GM18907 (cell line): Measurements from ENCODE around the gene HSPB3.
"Not testable (repeated sequence)": the region's sequence is repeated elsewhere in the genome, so short reads cannot be mapped to it uniquely, and the experiment has no call there.

Source experiments
- ATAC-seq: cut with Tn5 transposase; IDR thresholded peaks from one replicate; pipeline ENCODE4 v1.9.1; 2021; ENCODE audit warnings: mild to moderate bottlenecking, moderate library complexity; ENCODE audit not compliant: unreplicated experiment

HSPB3 gene

DNA sequence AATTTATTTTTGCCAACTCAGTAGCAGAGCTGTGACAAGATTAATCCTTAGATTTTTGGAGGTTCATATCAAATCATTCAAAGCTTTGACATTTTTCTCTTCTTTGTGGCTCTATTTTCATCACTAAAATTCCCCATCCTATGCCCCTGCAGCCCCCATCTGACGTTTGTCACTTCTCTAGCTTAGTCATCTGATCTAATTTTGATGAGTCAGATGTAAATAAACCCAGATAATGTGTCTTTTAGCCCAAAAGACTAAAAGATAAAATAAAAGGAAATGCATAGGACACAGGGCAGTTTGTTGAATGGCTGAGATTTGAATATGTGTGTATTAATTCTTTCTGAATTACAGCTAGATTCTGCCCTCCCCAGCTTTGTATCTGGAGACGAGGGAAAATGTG, 897 bp upstream of the HSPB3 start:
- ATAC-seq, result no peak

DNA sequence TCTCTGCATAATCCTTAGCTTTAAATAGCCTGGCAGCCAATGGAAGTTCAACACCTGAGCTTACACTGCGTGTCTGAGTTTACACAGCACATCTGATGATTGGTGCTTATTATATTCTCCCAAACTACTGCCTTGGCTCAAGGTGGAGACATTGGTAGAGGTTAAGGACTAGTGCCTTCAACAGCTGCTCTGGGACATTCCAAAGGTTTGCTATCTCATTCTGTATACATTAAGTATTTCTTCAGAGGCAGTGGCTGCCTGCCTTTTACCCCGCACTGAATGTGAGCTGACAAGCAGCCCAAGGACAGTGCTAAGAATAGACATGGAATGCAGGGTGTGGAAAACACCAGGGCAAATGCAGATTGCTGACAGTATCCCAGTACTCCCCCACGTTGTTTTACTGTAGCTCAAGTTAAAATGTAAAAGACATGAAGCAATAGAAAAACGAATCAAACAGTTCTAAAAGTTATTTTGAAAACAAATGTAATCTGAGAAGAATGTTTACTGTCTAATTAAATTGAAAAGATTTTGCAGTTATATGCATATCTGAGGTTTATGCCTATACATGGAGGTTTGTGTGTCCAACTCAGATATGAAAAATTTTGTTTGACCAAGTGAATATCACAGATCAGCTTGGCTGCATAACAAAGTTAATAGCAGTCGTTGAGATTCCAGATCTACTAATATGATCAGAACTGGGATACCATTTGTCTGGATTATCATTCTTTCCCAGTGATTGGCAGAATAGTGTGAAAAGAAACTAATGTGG, 1.8 kb downstream of the HSPB3 start:
- no peak for ATAC-seq

DNA sequence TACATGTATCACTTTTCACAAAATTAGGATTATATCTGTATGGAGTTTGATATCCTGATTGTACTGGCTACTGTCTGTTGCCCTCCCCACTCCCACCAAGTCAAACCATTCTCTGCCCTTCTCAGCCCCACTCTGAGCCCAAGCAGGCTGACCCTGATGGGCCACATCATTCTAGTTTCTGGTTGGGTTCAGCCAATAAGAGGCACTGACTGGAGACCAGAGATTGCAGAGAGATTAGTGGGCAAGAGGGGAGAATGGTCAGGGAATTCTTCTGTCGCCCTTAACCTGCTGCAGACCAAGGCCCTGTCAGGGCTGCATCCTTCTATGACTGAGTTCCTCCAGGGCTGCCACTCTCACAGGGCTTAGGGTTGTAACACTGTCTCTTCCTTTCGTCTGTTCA, 2.7 kb downstream of the HSPB3 start:
- no peak for ATAC-seq

GRCh38 chr5:54460181-54460919, 4.9 kb downstream of the HSPB3 start:
- ATAC-seq, result no peak

- no peak for ATAC-seq
Observed at GRCh38 chr5:54462281-54462680, 6.8 kb downstream of the HSPB3 start.

DNA sequence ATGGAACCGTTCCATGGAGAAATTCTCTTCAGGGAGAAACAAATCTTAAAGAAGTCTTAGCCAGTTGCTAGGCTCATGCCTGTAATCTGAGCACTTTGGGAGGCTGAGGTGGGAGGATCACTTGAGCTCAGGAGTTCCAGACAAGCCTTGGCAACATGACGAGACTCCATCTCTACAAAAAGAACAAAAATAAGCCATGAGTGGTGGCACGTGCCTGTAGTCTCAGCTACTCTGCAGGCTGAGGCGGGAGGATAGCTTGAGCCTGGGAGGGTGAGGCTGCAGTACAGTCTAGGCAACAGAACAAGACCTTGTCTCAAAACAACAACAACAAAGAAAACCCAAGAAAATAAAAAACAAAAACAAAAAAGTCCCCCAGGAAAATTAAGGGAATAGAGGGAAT, 8.2 kb downstream of the HSPB3 start:
- ATAC-seq, result no peak

- ATAC-seq, result peak; percentile 88
Observed at GRCh38 chr5:54469622-54470021, 14.1 kb downstream of the HSPB3 start.

GRCh38 chr5:54470128-54470527, 14.6 kb downstream of the HSPB3 start:
- ATAC-seq, result no peak

DNA sequence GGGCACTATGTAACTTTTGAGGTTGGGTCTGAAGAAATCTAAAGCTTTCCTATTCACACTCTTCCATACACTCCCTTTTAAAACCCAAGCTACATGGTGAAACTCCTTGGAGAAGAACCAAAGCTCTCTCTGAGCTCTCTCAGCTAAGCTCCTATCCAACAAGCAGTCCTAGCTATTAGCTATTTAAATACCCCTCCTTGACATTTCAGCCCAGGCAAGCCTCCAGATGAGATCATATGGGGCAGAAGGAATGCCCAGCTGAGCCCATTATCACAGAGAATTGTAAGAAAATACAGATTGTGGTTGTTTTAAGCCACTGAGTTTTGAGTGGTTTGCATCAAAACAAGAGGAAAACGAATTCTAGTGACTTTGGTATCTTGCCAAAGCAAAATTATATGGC, 15.2 kb downstream of the HSPB3 start:
- ATAC-seq, result no peak

DNA sequence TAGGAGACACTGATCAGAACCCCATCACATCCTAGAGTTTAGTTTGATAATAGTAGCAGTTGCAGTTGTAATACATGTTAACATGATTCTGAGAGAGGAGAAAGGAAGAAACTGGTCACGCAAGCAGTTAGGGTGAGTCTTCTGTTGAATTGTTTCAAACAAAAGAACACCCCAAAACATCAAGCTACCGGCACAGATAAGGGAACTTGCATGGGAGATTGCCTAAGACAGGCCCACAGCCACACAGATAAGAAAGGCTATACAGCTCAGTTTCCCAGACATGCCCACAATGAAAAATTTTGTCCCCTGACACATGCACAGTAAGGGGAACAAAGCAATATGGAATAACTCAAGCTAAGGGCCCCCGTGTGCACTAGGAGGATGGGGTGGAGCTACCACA, 15.9 kb downstream of the HSPB3 start:
- no peak for ATAC-seq

GRCh38 chr5:54476682-54477081, 21.2 kb downstream of the HSPB3 start:
- ATAC-seq, result no peak

DNA sequence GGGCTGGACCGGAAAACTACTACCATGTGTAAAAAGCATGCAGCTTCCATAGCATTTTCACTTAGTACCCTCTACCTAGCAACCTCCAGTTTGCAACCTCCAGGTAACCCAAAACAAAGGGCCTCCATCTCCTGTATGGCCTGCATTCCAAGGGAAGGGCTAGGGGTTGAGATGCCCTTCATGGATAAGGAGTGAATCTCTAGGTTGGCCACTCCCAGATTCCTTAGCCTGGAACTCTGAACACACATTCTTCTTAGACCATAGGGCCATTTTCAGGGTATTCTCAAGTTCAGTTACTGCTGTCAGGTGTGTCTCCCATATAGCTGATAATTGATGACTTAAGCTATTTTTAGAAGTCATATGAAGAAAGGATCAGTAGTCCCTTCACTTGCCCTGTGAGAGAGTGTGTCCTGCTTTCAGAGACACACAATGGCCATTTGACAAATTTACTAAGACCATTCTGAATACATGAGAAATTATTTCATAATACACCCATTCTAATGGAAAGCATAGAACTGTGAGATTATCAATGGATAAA, 22.5 kb downstream of the HSPB3 start:
- ATAC-seq, result no peak

DNA sequence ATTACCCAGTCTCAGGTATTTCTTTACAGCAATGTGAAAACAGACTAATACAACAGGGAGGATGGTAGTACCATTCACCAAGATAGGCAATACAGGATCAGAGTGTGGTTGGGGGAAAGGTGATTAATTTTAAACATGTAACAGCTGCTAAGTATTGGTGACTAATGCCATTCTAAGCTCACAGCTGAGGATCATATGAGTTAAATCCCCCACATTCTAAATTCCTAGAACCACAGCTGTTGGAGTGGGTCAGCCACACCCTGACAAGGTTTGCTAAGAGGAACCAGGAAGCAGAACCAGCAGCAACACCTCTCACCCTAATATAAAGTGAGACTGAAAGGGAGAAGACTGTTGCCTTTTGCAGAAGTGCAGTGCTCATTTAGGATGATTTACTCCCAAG, 24.8 kb downstream of the HSPB3 start:
- ATAC-seq, result no peak

- no peak for ATAC-seq
Observed at GRCh38 chr5:54484219-54484894, 28.9 kb downstream of the HSPB3 start.

DNA sequence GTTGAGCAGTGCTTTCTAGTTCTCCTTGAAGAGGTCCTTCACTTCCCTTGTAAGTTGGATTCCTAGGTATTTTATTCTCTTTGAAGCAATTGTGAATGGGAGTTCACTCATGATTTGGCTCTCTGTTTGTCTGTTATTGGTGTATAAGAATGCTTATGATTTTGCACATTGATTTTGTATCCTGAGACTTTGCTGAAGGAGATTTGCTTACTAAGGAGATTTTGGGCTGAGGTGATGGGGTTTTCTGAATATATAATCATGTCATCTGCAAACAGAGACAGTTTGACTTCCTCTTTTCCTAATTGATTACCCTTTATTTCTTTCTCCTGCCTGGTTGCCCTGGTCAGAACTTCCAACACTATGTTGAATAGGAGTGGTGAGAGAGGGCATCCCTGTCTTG, 30.2 kb downstream of the HSPB3 start:
- ATAC-seq, result not testable (repeated sequence)

- ATAC-seq, result not testable (repeated sequence)
Observed at GRCh38 chr5:54489648-54489979, 34.1 kb downstream of the HSPB3 start.

- no peak for ATAC-seq
Observed at GRCh38 chr5:54491326-54491725, 35.8 kb downstream of the HSPB3 start.

DNA sequence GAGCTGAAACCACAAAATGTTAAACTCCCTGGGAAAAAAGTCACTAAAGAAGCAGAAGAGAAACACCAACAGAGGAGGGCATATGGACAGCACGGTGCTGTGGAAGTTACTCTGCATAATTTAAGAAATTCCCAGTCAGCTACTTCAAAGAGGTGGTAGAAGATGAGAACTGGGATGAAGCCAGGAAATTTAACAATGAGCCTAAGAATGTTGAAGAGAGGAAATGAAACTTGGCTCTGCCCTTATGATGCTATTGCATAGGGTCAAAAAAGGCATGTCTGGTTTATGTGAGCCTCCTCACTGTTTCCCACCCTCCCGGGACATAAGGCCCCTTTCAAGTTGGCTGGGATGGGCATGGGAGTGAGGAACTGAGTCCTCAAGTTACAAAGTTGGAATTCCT, 36.7 kb downstream of the HSPB3 start:
- no peak for ATAC-seq

DNA sequence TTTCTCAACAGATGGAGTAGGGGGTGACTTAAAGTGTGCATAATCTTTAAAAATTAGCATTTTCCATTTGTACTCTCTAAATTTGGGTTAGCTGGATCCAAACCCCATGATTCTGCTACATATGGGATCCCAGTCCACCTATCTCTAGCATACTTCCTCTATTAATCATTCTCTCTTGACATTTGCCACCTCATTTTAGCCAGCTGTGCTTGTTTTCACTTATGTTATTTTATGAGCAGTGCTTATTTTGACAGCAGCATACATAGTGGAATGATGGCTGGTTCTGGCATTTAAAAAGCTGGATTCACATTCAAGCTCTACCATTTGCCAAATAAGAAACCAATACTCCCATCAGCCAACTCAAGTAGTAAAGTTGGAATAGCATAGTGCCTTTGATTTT, 39.5 kb downstream of the HSPB3 start:
- ATAC-seq, result no peak
